Hepatocyte (in vitro differentiated cells): ENCODE results near the gene ITGA4.

ENCODE experiments used
- EZH2 ChIP-seq: fragments of 200-600 bp; sonication (generic); IDR thresholded peaks from 2 replicates; pipeline ENCODE4 v1.6.1; 2016; ENCODE audit warnings: antibody characterized with exemption, mild to moderate bottlenecking, borderline replicate concordance
- TF ChIP-seq, protein P1 (sequence below): fragments of 200-600 bp; sonication (generic); IDR thresholded peaks from 2 replicates; pipeline ENCODE4 v1.5.1; 2016; ENCODE audit warnings: antibody characterized with exemption, mild to moderate bottlenecking; ENCODE audit not compliant: poor library complexity

DNA sequence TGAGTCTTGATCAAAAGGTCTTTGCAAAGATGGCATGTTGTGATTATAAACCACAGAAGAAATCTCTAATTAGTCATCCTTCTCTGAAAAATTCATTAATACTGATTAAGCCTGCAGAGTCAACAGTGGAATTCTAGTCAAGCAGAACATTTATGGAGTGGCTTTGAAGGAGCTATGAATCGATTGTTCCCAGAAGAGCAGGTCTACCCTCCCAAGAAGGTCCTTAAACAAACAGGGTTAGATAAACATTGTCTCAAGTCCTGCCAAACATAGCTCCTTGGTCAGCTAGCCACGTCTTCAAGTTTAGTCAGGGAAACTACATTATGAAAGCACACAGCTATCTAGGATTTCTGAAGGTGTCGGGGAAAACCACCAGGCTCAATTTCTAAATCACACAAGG is 88.9 kb downstream of the ITGA4 start:
- TF ChIP-seq EZH2: no peak
- TF ChIP-seq, protein P1, sequence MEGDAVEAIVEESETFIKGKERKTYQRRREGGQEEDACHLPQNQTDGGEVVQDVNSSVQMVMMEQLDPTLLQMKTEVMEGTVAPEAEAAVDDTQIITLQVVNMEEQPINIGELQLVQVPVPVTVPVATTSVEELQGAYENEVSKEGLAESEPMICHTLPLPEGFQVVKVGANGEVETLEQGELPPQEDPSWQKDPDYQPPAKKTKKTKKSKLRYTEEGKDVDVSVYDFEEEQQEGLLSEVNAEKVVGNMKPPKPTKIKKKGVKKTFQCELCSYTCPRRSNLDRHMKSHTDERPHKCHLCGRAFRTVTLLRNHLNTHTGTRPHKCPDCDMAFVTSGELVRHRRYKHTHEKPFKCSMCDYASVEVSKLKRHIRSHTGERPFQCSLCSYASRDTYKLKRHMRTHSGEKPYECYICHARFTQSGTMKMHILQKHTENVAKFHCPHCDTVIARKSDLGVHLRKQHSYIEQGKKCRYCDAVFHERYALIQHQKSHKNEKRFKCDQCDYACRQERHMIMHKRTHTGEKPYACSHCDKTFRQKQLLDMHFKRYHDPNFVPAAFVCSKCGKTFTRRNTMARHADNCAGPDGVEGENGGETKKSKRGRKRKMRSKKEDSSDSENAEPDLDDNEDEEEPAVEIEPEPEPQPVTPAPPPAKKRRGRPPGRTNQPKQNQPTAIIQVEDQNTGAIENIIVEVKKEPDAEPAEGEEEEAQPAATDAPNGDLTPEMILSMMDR: no peak
